GM12878 (cell line): ENCODE measurements around the gene AMDHD2. TPM values are rescaled to one million over a fixed set of nuclear protein-coding genes. Genes with fewer than 3 reads are reported as not detected.
A peak's percentile ranks its signal among the peaks of the same experiment; 100 is the strongest.

ENCODE experiments used
- CEBPZ ChIP-seq: fragments of 150-350 bp; IDR thresholded peaks from 2 replicates; pipeline ENCODE4 v1.6.1; 2016; ENCODE audit warnings: low read depth, low read length
- EED ChIP-seq: sonication (generic); IDR thresholded peaks from 2 replicates; pipeline ENCODE4 v1.6.1; 2016; ENCODE audit warnings: antibody characterized with exemption, low read depth
- EGR1 ChIP-seq, 2 experiments: IDR thresholded peaks; 1 replicate in 1 of 2; 2 replicates in 1 of 2; pipeline ENCODE4 v1.6.1; 2011 to 2012; ENCODE audit warnings: low read depth in 2 of 2, low read length in 2 of 2, borderline replicate concordance in 1 of 2, mild to moderate bottlenecking in 1 of 2, moderate library complexity in 1 of 2
- HDAC6 ChIP-seq: fragments of 200-600 bp; sonication (generic); IDR thresholded peaks from one replicate; pipeline ENCODE4 v1.8.0; 2017; ENCODE audit warnings: antibody characterized with exemption; ENCODE audit not compliant: unreplicated experiment
- IRF5 ChIP-seq: fragments of 450-650 bp; IDR thresholded peaks from 2 replicates; pipeline ENCODE4 v1.6.1; 2017; ENCODE audit warnings: borderline replicate concordance
- JUNB ChIP-seq: IDR thresholded peaks from 2 replicates; pipeline ENCODE4 v1.6.1; 2016; ENCODE audit warnings: antibody characterized with exemption, mild to moderate bottlenecking
- MTA2 ChIP-seq: fragments of 450-650 bp; IDR thresholded peaks from 2 replicates; pipeline ENCODE4 v1.6.1; 2016; ENCODE audit warnings: low read depth, mild to moderate bottlenecking, moderate library complexity
- NR2C1 ChIP-seq: fragments of 450-650 bp; IDR thresholded peaks from 2 replicates; pipeline ENCODE4 v1.6.1; 2017; ENCODE audit warnings: antibody characterized with exemption, mild to moderate bottlenecking, moderate library complexity
- NR2F1 ChIP-seq: fragments of 450-650 bp; conservative IDR thresholded peaks from 2 replicates; pipeline ENCODE4 v1.6.1; 2017; ENCODE audit warnings: mild to moderate bottlenecking
- NRF1 ChIP-seq: conservative IDR thresholded peaks from 2 replicates; pipeline ENCODE4 v1.6.1; 2011; ENCODE audit warnings: mild to moderate bottlenecking, low read depth, low read length, improper control_type of control experiment
- PAX5 ChIP-seq: IDR thresholded peaks from 2 replicates; pipeline ENCODE4 v1.6.1; 2011; ENCODE audit warnings: low read depth, low read length, borderline replicate concordance
- POLR2AphosphoS2 ChIP-seq: IDR thresholded peaks from 2 replicates; pipeline ENCODE4 v1.6.1; 2011; ENCODE audit warnings: low read depth, mild to moderate bottlenecking, low read length, improper control_type of control experiment, moderate library complexity
- POLR2AphosphoS5 ChIP-seq: IDR thresholded peaks from 2 replicates; pipeline ENCODE4 v1.6.1; 2011; ENCODE audit warnings: mild to moderate bottlenecking, low read length, inconsistent platforms
- RCOR1 ChIP-seq: conservative IDR thresholded peaks from 2 replicates; pipeline ENCODE4 v1.6.1; 2012; ENCODE audit warnings: low read depth, low read length, improper control_type of control experiment
- SMAD1 ChIP-seq: fragments of 450-650 bp; IDR thresholded peaks from 2 replicates; pipeline ENCODE4 v1.6.1; 2018; ENCODE audit warnings: mild to moderate bottlenecking, low read depth; ENCODE audit not compliant: partially characterized antibody
- SMAD5 ChIP-seq: IDR thresholded peaks from 2 replicates; pipeline ENCODE4 v1.6.1; 2016; ENCODE audit warnings: antibody characterized with exemption, low read depth
- SMC3 ChIP-seq: IDR thresholded peaks from 2 replicates; pipeline ENCODE4 v1.6.1; 2011; ENCODE audit warnings: low read length, improper control_type of control experiment, borderline replicate concordance
- SREBF1 ChIP-seq: IDR thresholded peaks from 2 replicates; pipeline ENCODE4 v1.6.1; 2012; ENCODE audit warnings: mild to moderate bottlenecking, low read length
- ZNF687 ChIP-seq: fragments of 450-650 bp; IDR thresholded peaks from 2 replicates; pipeline ENCODE4 v1.6.1; 2017; ENCODE audit warnings: mild to moderate bottlenecking, moderate library complexity
- ZSCAN29 ChIP-seq: fragments of 450-650 bp; IDR thresholded peaks from 2 replicates; pipeline ENCODE4 v1.6.1; 2017; ENCODE audit warnings: mild to moderate bottlenecking, moderate library complexity
- polyA plus RNA-seq, 11 experiments: library from polyadenylated mRNA; depleted of rRNA in 4 of 11; unstranded in 6 of 11; stranded (reverse) in 5 of 11; fragments of >200 nt; fragmentation: Nextera tagmentation in 4 of 11; fragmentation: Illumina TruSeq in 1 of 11; extraction: Ambion mirVana in 4 of 11; extraction: Trizol in 1 of 11; gene quantifications; 1 replicate in 1 of 11; 2 replicates in 10 of 11; pipeline versions ENCODE4 v1.2.1 to v1.2.3, GENCODE V29; 2011 to 2016; ENCODE audit warnings: inconsistent platforms in 2 of 11, missing spikeins in 2 of 11, low read depth in 1 of 11
- total RNA-seq, 4 experiments: library from RNA; depleted of rRNA in 3 of 4; stranded (reverse); fragments of >200 nt in 3 of 4; fragmentation: Illumina TruSeq in 1 of 4; extraction: Trizol in 1 of 4; gene quantifications; 2 replicates each; pipeline versions ENCODE4 v1.2.1 to v1.2.3, GENCODE V29; 2013 to 2021
- TF ChIP-seq, protein P1 (sequence below): IDR thresholded peaks from 2 replicates; pipeline ENCODE4 v1.6.1; 2012; ENCODE audit warnings: low read depth, low read length, improper control_type of control experiment

Gene AMDHD2
- total and polyA plus RNA-seq, 10 of the 15 experiments (the other 5 are each of a cell fraction or from before 2014, with no cell fraction given), result 0.60 to 41.8 (median 24.3) TPM; not detected in 1

DNA sequence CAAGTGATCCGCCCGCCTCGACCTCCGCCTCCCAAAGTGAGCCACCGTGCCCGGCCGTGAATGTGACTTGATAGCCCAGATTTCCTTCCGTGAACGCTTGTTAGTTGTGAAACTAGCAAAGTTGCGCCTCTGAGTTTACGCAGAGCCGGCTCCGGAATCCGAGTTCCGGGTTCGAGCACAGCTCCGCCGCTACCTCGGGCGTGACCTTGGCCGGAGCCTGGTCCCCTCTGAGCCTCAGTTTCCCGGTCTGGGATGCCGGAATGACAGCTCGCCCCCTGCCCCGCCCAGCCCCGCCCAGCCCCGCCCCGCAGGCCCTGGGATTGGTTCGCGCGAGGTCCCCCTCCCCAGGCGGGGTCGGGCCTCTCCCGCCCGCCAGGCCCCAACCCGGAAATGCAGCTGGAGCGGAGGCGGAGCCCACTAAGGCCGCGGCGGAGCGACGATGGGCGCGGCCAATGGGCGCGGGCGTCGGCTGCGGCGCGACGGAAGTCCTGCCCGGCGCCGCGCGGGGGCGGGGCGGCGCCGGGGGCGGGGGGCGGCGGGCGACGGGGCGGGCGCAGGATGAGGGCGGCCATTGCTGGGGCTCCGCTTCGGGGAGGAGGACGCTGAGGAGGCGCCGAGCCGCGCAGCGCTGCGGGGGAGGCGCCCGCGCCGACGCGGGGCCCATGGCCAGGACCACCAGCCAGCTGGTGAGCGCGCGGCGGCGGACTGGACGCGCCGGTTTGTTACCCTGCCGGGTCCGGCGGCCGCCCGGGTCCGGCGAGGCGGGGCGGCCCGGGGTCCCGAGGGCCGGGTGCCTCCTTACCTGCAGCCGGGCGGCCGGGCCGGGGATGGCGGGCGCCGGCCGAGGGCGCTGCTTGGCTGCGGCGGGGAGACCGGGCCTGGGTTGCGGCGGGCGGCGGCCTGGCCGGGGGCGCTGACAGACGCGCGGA lies 17.5 kb downstream of the AMDHD2 start, which contains the start of gene PDPK1 (continued):
- TF ChIP-seq CEBPZ (no peak), PAX5 (no peak), HDAC6 (no peak), JUNB (no peak), RCOR1 (no peak), SMAD5 (no peak), EGR1 (IDR thresholded peaks at IDR 0.05; ENCODE audit: borderline replicate concordance in 1 of 2, low read depth in 2 of 2, low read length in 2 of 2) (peak in 1 of 2 experiments; percentile 81; a peak in 2 of 3 replicates), IRF5 (no peak), POLR2AphosphoS5 (peak; percentile 51; the same call in 1 of the 2 replicates), POLR2AphosphoS2 (no peak), SMC3 (no peak), NR2C1 (peak; percentile 57; the same call in 1 of the 2 replicates), SREBF1 (no peak), NRF1 (no peak), MTA2 (no peak), EED (no peak), ZNF687 (peak; percentile 30; the same call in 1 of the 2 replicates), ZSCAN29 (no peak), SMAD1 (no peak), NR2F1 (peak; percentile 30; the same call in 1 of the 2 replicates)
- TF ChIP-seq, protein P1, sequence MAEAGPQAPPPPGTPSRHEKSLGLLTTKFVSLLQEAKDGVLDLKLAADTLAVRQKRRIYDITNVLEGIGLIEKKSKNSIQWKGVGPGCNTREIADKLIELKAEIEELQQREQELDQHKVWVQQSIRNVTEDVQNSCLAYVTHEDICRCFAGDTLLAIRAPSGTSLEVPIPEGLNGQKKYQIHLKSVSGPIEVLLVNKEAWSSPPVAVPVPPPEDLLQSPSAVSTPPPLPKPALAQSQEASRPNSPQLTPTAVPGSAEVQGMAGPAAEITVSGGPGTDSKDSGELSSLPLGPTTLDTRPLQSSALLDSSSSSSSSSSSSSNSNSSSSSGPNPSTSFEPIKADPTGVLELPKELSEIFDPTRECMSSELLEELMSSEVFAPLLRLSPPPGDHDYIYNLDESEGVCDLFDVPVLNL, result no peak
